ENCODE results near the gene SLC16A8.
"Not testable (repeated sequence)": the region's sequence is repeated elsewhere in the genome, so short reads cannot be mapped to it uniquely, and the experiment has no call there.

SLC16A8 gene, protein sequence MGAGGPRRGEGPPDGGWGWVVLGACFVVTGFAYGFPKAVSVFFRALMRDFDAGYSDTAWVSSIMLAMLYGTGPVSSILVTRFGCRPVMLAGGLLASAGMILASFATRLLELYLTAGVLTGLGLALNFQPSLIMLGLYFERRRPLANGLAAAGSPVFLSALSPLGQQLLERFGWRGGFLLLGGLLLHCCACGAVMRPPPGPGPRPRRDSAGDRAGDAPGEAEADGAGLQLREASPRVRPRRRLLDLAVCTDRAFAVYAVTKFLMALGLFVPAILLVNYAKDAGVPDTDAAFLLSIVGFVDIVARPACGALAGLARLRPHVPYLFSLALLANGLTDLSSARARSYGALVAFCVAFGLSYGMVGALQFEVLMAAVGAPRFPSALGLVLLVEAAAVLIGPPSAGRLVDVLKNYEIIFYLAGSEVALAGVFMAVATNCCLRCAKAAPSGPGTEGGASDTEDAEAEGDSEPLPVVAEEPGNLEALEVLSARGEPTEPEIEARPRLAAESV

DNA sequence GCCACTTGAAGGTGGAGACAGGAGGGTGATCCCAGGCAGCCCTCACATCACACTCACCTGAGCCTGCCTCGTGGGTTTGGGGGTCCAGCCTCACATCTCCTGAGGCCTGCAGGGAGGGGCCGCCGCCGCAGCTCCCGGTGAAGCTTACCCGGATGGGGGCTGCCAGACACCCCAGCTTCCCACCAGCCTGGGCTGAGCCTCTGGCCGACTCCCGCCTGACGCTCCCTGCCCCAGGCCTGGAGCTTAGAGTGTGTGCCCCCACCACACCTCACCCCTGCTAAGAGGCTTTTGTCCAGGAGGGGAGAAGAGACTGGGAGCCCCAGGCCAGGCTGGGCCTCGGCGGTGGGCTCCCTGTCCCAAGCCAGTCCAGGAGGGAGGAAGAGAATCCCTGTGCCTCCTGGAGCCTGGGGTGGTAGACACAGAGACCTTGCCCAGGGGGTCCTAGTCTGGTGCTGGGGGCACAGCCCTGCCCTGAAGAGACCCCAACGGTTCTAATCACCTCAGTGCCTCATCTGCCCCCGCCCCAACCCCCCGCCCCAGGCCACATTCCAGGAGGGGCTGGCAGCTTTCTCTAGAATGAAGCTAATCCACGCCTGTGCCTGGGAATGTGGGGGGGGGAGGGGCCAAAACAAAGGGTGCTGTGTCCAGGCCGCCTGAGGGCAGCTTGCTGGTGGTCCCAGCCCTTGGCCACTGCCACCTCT lies at the start of gene SLC16A8:
Gene SLC16A8, minus strand, starts transcription at position 254 of the 701 bp plus-strand sequence. CDS start 1,311 bp downstream, outside the sequence.
- no peak for DNase-seq (ENCODE audit: low read depth in 2 of 2)

DNA sequence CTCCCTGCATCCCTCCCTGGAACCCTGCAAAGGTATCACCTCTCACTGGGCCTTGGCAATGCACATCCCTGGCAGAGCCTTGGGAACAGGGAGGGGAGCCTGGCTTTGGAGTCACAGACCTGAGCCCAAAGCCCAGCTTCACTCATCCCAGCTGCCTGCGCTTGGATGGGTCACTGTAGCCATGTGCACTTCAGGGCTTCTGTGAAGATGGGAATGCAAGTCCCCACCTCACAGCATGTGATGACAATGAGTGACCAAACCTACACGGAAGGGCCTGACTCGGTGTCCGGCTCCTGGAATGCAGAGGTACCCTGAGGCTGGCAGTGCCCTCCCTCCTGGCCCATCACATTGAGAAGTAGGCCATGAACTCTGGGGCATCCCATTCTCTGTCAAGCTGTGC lies 49.3 kb upstream of the SLC16A8 start:
- no peak for DNase-seq (ENCODE audit: low read depth in 2 of 2)

DNA sequence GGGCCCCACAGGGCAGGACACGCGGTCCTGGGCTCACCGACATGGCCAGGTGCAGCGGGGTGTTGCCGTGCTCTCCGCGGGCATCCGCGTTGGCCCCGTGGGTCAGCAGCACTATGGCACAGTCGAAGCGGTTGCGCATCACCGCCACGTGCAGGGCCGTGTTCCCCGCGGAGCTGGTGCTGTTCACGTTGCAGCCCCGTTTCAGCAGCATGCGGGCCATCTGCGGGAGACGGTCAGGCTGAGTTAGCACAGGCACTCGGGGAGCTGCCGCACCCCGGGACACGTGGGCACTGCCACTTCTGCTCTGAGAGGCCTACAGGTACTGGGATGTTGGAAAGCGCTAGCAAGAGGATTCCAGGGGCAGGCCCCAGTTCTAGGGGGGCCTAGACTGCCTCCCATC lies 48.8 kb upstream of the SLC16A8 start:
- no peak for DNase-seq (ENCODE audit: low read depth in 2 of 2)

DNA sequence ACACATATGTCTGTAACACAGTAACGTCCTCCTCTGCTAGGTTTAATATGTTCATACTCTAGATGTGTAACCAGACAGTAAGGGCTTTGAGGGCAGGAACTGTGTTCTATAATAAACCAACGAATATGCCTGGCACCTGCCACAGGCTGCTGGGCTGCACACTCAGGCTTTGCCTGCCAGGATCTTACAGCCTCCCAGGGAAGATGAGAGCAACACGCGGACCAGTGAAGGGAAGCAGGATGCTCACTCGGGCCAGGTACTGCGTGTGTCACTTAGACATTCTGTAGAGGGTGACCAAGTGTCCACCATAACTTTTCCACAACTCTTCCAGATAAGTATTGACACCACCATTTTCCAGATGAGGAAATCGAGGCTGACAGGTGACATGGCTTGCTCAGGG lies 48.2 kb upstream of the SLC16A8 start:
- no peak for DNase-seq (ENCODE audit: low read depth in 2 of 2)

DNA sequence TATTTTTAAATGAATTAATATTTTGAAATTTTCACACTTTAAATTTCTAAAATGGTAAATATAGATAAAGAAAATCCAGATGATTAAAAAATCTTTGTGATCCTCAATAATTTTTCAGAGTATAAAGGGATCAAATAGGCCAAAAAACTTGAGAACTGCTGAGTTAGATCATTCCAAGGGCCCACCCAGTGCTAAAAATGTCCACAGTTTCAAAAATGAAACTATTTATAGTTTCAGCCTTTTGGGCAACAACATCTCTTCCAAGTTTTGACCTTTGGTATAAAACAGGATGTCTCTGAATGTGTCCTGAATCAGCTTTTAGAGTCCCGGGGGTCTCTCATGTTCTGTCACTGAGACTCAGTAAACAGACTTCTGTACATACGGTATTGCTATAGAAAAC lies 47.4 kb upstream of the SLC16A8 start:
- no peak for DNase-seq (ENCODE audit: low read depth in 2 of 2)

DNA sequence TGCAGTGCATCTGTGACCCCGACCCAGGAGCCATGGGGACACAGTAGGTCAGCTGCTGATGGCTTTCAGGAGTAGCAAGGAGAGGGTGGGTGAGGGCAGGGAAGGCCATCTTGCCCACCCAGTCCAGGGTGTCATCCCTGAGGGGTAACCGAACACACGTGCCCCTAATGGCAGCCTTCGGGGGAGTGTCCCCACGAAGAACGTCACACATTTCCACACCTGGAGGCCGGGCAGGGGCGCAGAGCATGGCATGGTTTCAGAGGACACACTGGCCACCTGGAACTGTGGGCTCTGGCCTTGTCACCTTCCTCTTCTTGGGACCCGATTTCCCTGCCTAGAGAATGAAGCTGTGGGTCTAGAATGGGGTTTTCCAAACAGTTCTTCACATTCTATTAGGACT lies 45.9 kb upstream of the SLC16A8 start:
- DNase-seq (ENCODE audit: low read depth in 2 of 2): no peak

DNA sequence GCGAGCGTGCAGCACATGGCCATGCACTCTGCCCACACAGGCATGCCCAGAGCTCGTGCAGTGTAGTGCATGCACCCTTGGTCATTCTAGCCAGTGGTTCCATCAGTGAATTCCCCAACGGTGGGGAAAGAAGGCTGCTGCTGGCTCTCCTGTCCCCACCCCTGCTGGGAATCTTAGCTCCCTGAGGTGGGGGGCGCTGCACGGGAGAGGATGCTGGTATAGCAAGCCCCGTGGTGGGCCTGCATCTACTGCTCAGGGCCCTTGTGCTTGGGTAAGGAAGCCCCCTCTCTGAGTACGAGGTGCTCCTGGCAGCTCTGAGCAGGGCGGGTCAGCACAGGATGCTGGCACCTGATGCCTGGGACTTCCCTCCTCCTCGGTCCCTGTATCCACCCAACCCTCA lies 45.0 kb upstream of the SLC16A8 start:
- no peak for DNase-seq (ENCODE audit: low read depth in 2 of 2)

DNA sequence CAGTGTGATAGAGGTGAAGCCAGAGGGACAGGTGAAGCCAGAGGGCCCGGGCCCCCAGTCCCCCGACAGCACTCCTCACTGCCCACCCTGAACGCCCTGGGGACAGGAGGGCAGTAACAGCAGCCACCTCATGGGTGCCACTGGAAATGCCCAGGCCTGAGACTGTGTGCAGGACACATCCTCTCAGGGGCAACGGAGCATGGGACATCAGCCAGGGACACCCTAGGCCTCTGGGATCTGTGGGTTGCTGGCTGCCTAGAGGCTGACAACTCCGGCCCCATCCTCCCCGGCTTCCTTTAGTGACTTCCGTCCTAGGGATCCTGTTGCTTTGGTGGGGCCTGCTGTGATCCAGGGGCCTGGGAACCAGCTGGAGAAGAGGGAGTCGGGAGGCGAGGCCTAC lies 43.9 kb upstream of the SLC16A8 start:
- no peak for DNase-seq (ENCODE audit: low read depth in 2 of 2)

DNA sequence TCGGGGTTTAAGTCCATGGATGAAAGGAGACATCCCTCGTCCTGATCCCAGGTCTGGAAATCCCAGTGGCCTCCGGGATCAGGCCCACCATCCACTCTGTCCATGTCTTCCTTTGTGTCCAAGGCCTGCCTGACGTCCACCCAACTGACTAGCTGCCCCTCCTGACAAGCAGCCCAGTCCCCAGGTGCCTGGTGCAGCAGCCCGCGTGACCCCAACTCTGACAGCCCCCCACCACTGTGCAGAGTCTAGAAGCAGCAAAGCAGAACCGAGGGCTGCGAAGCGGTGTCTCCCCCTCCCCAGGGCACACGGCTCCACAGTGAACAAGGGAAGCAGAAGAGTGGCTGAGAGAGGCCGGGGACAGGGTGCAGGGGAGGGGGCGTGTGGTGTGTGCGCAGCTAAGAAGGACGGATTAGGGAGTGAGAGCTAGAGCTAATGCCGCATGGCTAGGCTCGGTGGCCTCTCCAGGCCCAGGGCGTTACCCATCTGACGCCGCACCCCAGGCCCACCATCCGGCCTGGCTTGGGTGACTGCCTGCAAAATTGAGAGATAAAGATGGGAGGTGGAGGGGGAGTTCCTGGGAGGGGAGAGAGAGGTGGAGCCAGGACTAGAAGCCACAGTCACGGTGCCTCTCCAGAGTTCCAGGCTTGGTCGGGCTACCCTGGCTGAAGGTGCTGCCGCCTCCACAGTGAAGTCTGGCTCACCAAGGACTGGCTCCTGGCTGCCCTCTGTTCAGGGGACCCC lies 43.1 kb upstream of the SLC16A8 start:
- DNase-seq (ENCODE audit: low read depth in 2 of 2): no peak

DNA sequence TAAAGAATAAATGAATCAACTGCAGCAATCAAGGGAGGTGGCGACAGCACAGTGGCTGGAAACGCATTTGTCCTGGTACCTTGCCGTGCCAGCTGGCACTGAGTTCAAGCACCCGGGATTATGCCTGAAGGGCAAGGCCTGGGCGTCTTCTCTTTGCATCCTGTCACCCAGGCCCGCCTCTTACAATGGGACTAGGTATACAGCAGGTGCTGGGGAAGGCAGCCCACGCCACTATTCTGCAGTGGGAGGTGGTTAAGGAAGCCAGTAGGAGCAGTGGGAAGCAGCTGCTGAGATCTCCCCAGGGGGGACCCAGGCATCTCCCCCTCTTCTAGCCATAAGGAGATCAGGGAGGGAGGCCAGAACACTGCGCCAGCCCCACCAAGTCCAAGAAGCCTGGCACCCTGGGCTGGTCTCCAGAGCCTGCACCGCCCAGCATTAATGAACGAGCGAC lies 41.8 kb upstream of the SLC16A8 start:
- no peak for DNase-seq (ENCODE audit: low read depth in 2 of 2)

DNA sequence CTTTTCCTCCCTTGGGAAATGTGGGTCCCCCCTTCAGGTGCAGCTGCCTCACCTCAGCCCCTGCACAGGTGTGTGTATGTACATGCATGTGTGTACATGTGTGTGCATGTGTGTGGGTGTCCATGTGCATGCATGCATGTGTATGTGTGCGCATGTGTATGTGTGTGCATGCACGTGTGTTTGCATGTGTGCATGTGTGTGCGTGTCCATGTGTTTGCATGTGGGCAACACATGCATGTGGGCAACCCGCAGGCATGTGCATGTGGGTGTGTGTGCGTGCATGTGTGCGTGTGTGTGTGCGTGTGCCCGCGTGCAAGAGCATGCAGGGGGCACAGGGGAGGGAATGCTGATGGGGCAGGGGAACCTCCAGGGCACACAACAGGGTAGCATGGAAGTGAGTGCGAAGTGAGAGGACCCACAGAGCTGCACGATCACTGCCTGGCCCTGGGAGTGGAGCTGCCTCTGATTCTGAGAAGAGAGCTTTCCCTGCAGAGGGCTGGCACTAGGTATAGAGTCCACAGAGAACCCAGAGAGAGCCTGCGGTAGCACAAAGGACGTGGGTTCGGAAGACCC lies 41.1 kb upstream of the SLC16A8 start:
- DNase-seq (ENCODE audit: low read depth in 2 of 2): no peak

DNA sequence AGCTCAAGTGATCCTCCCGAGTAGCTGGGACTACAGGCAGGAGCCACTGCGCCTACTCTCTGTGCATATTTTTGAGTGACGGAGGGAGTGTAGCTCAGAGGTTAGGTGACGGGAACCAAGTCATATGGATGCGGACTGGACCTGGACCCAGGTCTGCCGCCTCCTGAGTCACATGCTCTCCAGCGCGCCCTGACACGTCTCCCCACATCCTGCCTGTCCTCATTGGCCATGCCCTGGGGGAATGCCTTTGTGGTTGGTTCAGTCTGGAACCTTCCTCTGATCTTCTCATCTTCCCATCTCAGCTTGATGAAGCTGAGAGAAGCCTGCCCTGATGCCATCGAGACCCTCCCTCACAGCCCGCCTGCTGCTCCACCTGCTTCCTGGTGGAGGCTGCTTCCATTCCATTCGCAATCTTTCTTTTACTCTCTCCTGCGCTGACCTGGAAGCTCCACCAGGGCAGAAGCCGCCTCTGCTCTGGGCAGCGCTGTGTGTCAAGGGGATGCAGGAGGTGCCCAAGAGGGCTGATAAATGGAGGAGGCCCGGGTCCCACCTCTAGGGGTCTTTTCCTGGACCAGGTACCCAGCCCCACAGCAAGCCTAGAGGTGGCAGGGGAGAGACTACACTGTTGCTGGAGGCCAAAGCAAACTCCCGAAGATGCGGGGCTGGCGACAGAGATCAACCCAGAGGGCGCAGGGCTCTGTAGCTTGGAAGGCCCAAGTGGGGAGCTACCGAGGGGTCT lies 40.4 kb upstream of the SLC16A8 start:
- no peak for DNase-seq (ENCODE audit: low read depth in 2 of 2)

DNA sequence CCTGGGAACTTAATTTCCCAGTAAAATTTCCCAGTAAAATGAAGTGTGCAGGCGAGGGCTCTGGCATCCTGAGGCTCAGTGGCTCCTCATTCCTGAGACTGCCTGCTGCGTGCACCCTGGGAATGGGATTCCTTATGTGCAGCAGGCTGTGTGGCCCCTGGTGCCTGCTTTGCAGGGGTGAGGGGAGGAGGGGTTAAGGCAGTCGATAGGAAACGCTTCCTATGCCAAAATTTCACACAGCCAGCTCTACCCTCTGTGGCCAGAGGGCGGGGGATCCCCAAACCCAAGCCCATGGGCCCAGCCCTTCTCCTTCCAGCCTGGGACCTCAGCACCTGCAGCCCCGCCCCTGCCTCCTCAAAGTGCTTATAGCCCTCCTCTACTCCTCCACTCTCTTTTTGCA lies 38.6 kb upstream of the SLC16A8 start:
- DNase-seq (ENCODE audit: low read depth in 2 of 2): no peak

DNA sequence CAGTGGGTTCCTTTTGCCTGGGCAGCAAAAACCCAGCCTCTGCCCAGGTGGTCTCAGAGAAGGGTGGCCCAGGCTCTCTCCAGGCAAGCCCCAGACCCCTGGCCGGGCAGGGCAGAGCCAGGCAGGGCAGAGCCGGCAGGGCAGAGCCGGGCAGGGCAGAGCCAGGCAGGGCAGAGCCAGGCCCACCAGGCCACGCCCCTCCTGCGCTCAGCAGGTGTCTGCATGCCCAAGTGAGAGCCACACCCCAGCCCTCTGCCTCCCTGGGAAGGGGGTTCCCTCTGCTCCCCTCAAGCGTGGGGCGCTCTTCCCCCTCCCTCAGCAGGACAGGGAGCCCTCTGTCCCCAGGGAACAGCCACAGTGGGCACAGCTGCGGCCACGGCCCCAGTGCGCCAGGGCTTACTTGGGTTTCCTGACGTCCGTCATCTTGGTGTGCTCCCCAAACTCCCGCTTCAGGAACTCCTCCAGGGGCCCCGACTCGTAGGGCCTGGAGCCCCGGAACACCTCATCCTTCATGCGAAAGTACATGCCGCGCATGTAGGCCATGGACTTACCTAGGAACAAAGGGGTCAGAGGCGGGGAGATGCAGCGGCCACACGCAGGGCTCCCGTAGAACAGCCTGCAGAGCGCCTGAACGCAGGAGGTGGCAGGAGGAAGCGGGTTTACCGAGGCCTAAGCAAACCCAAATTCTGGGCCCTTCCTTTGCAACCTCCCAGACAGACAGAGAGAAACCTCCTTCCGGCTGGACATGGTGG lies 36.6 kb upstream of the SLC16A8 start:
- no peak for DNase-seq (ENCODE audit: low read depth in 2 of 2)

DNA sequence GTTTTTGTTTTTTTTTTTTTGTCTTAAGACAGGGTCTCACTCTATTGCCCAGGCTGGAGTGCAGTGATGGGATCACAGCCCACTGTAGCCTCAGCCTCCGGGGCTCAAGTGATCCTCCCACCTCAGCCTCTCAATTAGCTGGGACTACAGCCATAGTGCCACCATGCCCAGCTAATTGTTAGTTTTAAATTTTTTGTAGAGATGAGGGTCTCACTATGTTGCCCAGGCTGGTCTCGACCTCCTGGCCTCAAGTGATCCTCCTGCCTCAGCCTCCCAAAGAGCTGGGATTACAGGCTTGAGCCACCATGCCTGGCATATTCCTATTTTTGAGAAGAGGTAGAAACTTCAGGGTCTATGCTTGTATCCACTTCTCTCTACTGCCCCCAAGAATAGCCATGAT lies 34.8 kb upstream of the SLC16A8 start:
- not testable (repeated sequence) for DNase-seq (ENCODE audit: low read depth in 2 of 2)

DNA sequence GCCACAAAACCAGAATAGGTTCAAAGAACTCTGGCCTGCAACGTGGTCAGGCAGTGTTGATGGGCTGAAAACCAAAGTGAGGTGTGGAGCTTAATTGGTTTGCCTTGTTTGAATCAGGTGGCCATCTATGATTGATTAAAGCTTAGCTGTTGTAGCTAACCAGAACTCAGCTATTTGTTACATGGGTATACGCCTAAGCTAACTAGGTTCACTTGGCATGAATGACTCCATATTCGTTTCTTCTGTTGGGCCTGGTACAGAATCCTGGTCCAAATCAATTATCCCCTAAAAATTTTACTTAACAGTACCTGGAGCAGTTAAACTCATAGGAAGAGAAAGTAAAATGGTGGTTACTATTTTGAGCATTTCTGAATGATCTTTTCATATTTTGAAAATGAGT lies 34.2 kb upstream of the SLC16A8 start:
- no peak for DNase-seq (ENCODE audit: low read depth in 2 of 2)

DNA sequence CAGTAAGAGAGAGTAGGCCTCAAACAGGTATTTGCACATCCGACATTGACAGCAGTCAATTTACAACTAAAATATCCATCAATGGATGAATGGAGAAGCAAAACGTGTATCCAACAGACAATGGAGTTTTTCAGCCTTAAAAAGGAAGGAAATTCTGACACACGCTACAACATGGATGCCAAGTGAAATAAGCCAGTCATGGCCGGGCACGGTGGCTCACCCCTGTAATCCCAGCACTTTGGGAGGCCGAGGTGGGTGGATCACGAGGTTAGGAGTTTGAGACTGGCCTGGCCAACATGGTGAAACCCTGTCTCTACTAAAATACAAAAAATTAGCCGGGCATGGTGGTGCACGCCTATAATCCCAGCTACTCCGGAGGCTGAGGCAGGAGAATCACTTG lies 33.6 kb upstream of the SLC16A8 start:
- DNase-seq (ENCODE audit: low read depth in 2 of 2): not testable (repeated sequence)

DNA sequence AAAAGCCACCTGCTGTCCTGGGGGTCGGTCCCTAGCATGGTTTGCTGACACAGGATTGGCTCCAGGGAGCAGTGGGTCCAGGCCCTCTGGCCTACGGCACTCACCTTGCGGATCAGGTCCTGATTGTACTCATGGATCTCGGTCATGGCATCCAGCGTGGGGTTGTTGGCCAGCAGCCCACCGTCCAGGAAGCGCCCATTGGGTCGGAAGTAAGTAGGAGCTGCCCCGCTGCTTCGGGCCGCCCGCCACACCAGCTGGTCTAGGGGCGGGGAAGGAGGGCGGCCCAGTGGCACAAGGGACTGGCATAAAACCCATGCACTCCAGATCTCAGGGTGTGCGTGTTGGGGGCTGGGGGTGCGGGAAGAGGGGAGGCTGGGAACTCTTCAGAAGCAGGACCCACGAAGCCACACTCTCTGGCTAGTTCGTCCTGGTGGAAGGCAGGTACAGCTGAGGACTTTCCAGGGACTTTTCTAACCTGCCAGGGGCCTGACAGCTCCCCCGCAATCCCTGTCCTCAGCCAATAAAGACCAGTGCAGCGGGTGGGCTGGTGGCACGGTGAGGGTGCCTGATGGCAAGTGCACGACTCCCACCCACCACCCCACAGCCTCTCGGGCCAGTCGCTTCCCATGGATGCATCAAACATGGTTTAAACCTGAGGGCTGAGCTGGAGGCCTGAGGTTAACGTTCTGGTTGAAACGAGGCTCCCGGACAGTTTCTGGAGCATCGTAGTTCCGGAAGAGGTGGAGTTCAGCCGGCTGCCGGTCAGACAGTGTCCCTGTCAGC lies 31.6 kb upstream of the SLC16A8 start:
- DNase-seq (ENCODE audit: low read depth in 2 of 2): no peak

DNA sequence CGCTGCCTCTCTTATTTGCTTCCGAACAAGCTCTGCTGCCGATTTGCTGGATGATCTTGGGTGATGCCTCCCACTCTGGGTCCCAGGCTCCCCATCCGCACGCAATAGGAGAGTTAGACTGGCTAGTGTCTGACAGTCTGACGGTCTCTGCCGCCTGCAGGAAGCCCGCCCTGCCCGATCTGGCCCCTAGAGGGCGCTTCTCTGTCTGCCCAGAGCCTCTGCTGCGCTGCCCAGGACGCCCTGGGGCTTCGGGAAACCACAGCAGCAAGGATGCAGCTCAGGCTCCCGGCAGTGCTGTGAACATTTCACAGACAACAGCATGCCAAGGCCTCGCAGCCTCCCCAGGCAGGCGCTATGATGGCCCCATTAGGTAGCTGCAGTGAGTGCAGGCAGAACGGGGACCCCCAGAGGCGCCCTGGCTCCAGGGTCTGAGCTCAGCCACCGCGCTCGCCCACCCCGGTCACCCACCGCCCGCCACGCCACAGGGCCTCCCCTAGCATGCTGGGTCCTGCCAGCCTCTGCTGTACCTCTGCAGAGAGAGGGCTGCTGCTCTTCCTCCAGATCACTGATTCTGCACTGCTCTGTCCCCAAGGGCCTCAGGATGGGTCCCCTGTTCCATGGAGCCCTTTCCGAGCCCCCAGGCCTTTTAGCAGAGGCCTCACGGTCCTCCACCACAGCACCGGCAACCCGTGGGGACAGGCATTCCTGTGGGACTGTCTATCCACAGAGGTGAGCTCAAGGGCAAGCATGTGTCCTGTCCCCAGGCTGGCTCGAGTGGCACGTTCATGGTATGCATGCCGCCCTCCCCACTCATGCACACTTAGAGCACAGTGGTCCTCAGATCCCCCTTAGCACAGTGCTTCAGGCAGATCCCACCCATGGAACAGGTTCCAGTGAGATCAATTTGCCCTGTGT lies 30.8 kb upstream of the SLC16A8 start:
- DNase-seq (ENCODE audit: low read depth in 2 of 2): peak; percentile 47 to 76
